CD14-positive monocyte (primary cell): ENCODE data around the gene WHAMM. TPM values are rescaled to one million over a fixed set of nuclear protein-coding genes. Genes with fewer than 3 reads are reported as not detected.
A peak's percentile ranks its signal among the peaks of the same experiment; 100 is the strongest.

Experiments used
- DNase-seq, 3 donors: peaks; one replicate each; pipeline ENCODE4 v3.0.0-alpha.2; 2011 to 2022
- H2AFZ ChIP-seq: 2 replicates; pipeline ENCODE4 v1.6.0; 2012; ENCODE audit warnings: mild to moderate bottlenecking, low read depth, low read length, inconsistent platforms; ENCODE audit not compliant: insufficient read depth, poor library complexity, severe bottlenecking
- H3K27ac ChIP-seq, 2 donors: 1 replicate in 1 of 2; 2 replicates in 1 of 2; pipeline ENCODE4 v1.5.1; 2012 to 2013; ENCODE audit warnings: low read length in 2 of 2, control low read depth in 1 of 2, inconsistent platforms in 1 of 2, low read depth in 1 of 2, mild to moderate bottlenecking in 1 of 2
- H3K27me3 ChIP-seq, 2 donors: one replicate each; pipeline versions ENCODE4 v1.6.0 to v1.6.1; 2011 to 2013; ENCODE audit warnings: low read length in 2 of 2; ENCODE audit not compliant: control insufficient read depth in 2 of 2, insufficient read depth in 2 of 2
- H3K36me3 ChIP-seq, 2 donors: replicated peaks in 1 of 2; 1 replicate in 1 of 2; 2 replicates in 1 of 2; pipeline versions ENCODE4 v1.5.1 to v1.6.1; 2012 to 2013; ENCODE audit warnings: low read length in 2 of 2, control low read depth in 1 of 2, inconsistent platforms in 1 of 2, mild to moderate bottlenecking in 1 of 2; ENCODE audit not compliant: insufficient read depth in 2 of 2, control insufficient read depth in 1 of 2
- H3K4me1 ChIP-seq, 2 donors: 1 replicate in 1 of 2; 2 replicates in 1 of 2; pipeline versions ENCODE4 v1.5.1 to v1.6.1; 2012 to 2013; ENCODE audit warnings: low read length in 2 of 2, control low read depth in 1 of 2, inconsistent platforms in 1 of 2, mild to moderate bottlenecking in 1 of 2, moderate library complexity in 1 of 2; ENCODE audit not compliant: insufficient read depth in 2 of 2, control insufficient read depth in 1 of 2
- H3K4me2 ChIP-seq: replicated peaks from 2 replicates; pipeline ENCODE3; 2012; ENCODE audit warnings: low read length, moderate library complexity, mild to moderate bottlenecking; ENCODE audit not compliant: poor library complexity, severe bottlenecking; ENCODE audit errors: extremely low read depth
- H3K4me3 ChIP-seq, 3 experiments: fragments of 200-600 bp in 1 of 3; sonication (generic) in 1 of 3; replicated peaks in 1 of 3; 1 replicate in 2 of 3; 2 replicates in 1 of 3; pipeline ENCODE4 v1.5.1; 2011 to 2013; ENCODE audit warnings: low read length in 3 of 3, mild to moderate bottlenecking in 3 of 3, control low read depth in 2 of 3, low read depth in 2 of 3, inconsistent platforms in 1 of 3, moderate library complexity in 1 of 3
- H3K79me2 ChIP-seq: 2 replicates; pipeline ENCODE4 v1.6.0; 2012; ENCODE audit warnings: mild to moderate bottlenecking, control low read depth, inconsistent platforms, low read length, moderate library complexity; ENCODE audit not compliant: insufficient read depth
- H3K9ac ChIP-seq: 2 replicates; pipeline ENCODE4 v1.6.0; 2017; ENCODE audit warnings: low read length, mild to moderate bottlenecking; ENCODE audit not compliant: insufficient read depth, poor library complexity, severe bottlenecking
- H3K9me3 ChIP-seq, 2 donors: replicated peaks in 1 of 2; 1 replicate in 1 of 2; 2 replicates in 1 of 2; pipeline versions ENCODE4 v1.5.1 to v1.6.1; 2012 to 2013; ENCODE audit warnings: low read length in 2 of 2, control low read depth in 1 of 2; ENCODE audit not compliant: control insufficient read depth in 1 of 2, insufficient read depth in 1 of 2
- H4K20me1 ChIP-seq: 2 replicates; pipeline ENCODE4 v1.6.0; 2012; ENCODE audit warnings: mild to moderate bottlenecking, low read length, control low read depth, moderate library complexity; ENCODE audit not compliant: insufficient read depth
- H3K27ac Mint-ChIP-seq, 7 donors: one replicate each; pipeline ENCODE4 v1.8.0; 2020; ENCODE audit warnings: mild to moderate bottlenecking in 7 of 7, mixed read lengths in 7 of 7, moderate library complexity in 6 of 7, inconsistent platforms in 2 of 7
- H3K27me3 Mint-ChIP-seq, 3 donors: one replicate each; pipeline ENCODE4 v1.8.0; 2021 to 2022; ENCODE audit warnings: low read depth in 3 of 3, mild to moderate bottlenecking in 3 of 3, mixed read lengths in 3 of 3, moderate library complexity in 3 of 3, inconsistent platforms in 1 of 3
- H3K36me3 Mint-ChIP-seq, 2 donors: one replicate each; pipeline ENCODE4 v1.8.0; 2020; ENCODE audit warnings: mixed read lengths in 2 of 2, inconsistent platforms in 1 of 2, mild to moderate bottlenecking in 1 of 2
- H3K4me1 Mint-ChIP-seq: one replicate; pipeline ENCODE4 v1.8.0; 2020; ENCODE audit warnings: mild to moderate bottlenecking, mixed read lengths
- H3K4me3 Mint-ChIP-seq, 2 donors: one replicate each; pipeline ENCODE4 v1.8.0; 2020; ENCODE audit warnings: mild to moderate bottlenecking in 2 of 2, mixed read lengths in 2 of 2, moderate library complexity in 1 of 2
- H3K9me3 Mint-ChIP-seq, 7 donors: one replicate each; pipeline ENCODE4 v1.8.0; 2020 to 2022; ENCODE audit warnings: mixed read lengths in 7 of 7, mild to moderate bottlenecking in 6 of 7, moderate library complexity in 6 of 7, inconsistent platforms in 2 of 7
- CTCF ChIP-seq: fragments of 200-600 bp; IDR thresholded peaks from one replicate; pipeline ENCODE4 v1.8.0; 2022; ENCODE audit warnings: antibody characterized with exemption, mild to moderate bottlenecking
- WGBS: methylation state at CpG from one replicate; pipeline ENCODE4 v1.1.5; 2013; ENCODE audit warnings: missing lambda C conversion rate; ENCODE audit not compliant: insufficient coverage; 5-methylcytosine and 5-hydroxymethylcytosine counted together
- intact Hi-C, 2 donors: fragments of 100-400 bp; cut with micrococcal nuclease; formaldehyde crosslinking; loops; one replicate each; pipeline versions ENCODE4 v1.15.0 to v1.15.1; 2023
- polyA plus RNA-seq, 3 donors: library from polyadenylated mRNA; depleted of rRNA in 1 of 3; unstranded in 2 of 3; stranded (reverse) in 1 of 3; fragments of 300-500 nt in 2 of 3; fragments of >200 nt in 1 of 3; fragmentation: Illumina TruSeq in 2 of 3; gene quantifications; 1 replicate in 2 of 3; 2 replicates in 1 of 3; pipeline ENCODE4 v1.2.3, GENCODE V29; 2012 to 2021

Gene WHAMM
- polyA plus RNA-seq, 3 donors = 0.69 to 7.8 (median 0.92) TPM

GRCh38 chr15:82848241-82848993, 39.0 kb downstream of the WHAMM start:
- peaks cover 29 to 33% of the 10 kb centered on the region in 2 donors for H3K4me1 ChIP-seq
- H3K4me2 ChIP-seq = no peak overlapping the region
- Mint-ChIP-seq H3K4me3 (no peak overlapping the region), H3K36me3 (no peaks in the 10 kb centered on the region), H3K4me1 (peaks cover 30% of the 10 kb centered on the region), H3K9me3 (peaks cover 0 to 4% (median 0%) of the 10 kb centered on the region in 7 donors), H3K27me3 (peaks cover 0 to 2% (median 1%) of the 10 kb centered on the region in 3 donors), H3K27ac (no peak overlapping the region)
- H3K36me3 ChIP-seq = no peaks in the 10 kb centered on the region
- H3K79me2 ChIP-seq = no peaks in the 10 kb centered on the region
- H3K4me3 ChIP-seq = no peak overlapping the region
- WGBS = 82% methylated on average over 5 of the region's 9 CpGs
- H3K27me3 ChIP-seq = no peaks in the 10 kb centered on the region
- H3K9me3 ChIP-seq = peaks cover 0 to 4% of the 10 kb centered on the region in 2 donors
- H3K9ac ChIP-seq = no peak overlapping the region
- intact Hi-C loops = loop anchor here (5.0 kb wide), 2 partner anchors 36 to 154 kb away; no protein-coding TSS in a partner anchor
- DNase-seq = no peak
- no peaks in the 10 kb centered on the region for H4K20me1 ChIP-seq
- no peak overlapping the region for H3K27ac ChIP-seq
- H2AFZ ChIP-seq = peak overlapping the region; percentile 78
- TF ChIP-seq CTCF = no peak

GRCh38 chr15:82849556-82850512, 40.4 kb downstream of the WHAMM start:
- H3K27ac ChIP-seq = peak overlapping the region in 1 of 2 donors; percentile 42

More at GRCh38 chr15:82849556-82850512, 40.4 kb downstream of the WHAMM start:
- H3K27ac Mint-ChIP-seq = peak overlapping the region in 5 of 7 donors; percentile 4 to 79 (median 64)
- peak; percentile 76 to 84 (median 80) for DNase-seq
- H3K36me3 Mint-ChIP-seq = no peaks in the 10 kb centered on the region
- peak overlapping the region; percentile 60 to 81 for H3K4me3 Mint-ChIP-seq
- WGBS = 13% methylated on average over 23 of the region's 23 CpGs
- H3K4me1 ChIP-seq = peaks cover 26 to 28% of the 10 kb centered on the region in 2 donors
- H3K9me3 Mint-ChIP-seq = no peaks in the 10 kb centered on the region
- no peaks in the 10 kb centered on the region for H3K79me2 ChIP-seq
- H3K27me3 Mint-ChIP-seq = peaks cover 0 to 2% (median 1%) of the 10 kb centered on the region in 3 donors
- H3K36me3 ChIP-seq = no peaks in the 10 kb centered on the region
- peak; percentile 85 for TF ChIP-seq CTCF
- H3K27me3 ChIP-seq = no peaks in the 10 kb centered on the region
- no peaks in the 10 kb centered on the region for H4K20me1 ChIP-seq
- no peaks in the 10 kb centered on the region for H3K9me3 ChIP-seq
- intact Hi-C loops = loop anchor here (5.0 kb wide), 3 partner anchors 38 to 152 kb away; partner anchors contain the start of gene RAMAC (in 1 of the 2)
- H3K4me3 ChIP-seq = no peak overlapping the region
- H3K9ac ChIP-seq = no peak overlapping the region
- peak overlapping the region; percentile 46 for H3K4me2 ChIP-seq
- H3K4me1 Mint-ChIP-seq = peaks cover 26% of the 10 kb centered on the region
- peak overlapping the region; percentile 78 for H2AFZ ChIP-seq
